ENCODE data around the gene MTCL3.

The MTCL3 gene

DNA sequence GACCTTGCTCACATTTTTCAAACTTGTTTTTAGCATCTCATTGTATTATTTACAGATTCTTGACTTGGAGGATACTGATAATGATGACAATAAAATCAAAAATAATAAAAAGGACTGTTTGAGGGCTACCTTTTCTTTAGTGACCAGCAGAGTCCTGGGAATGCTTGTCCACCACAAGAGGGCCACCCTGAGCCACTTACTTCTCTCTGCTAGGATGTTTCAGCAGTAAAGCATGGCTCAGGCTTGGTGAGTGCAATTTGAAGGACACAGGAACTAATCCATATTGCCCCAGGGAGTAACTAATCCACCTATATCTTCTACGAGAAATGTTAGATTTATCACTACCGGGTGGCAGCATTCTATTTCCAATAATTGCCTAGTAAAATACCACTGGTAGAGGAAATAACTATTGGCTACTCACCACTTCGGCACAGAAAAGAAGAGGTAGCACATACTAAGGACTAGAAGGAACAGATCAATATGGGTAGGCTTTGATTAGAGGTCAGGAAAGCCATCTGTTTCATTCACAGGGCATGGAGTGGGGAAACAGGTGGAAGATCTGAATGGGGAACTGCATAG, 54.2 kb downstream of the MTCL3 start:
- DNase-seq (ENCODE audit: low read depth in 2 of 2): peak; percentile 83 to 84
- no peak overlapping the region for H3K4me3 ChIP-seq (replicated peaks in 1 of 2; ENCODE audit: low read depth in 2 of 2, low read length in 2 of 2)

DNA sequence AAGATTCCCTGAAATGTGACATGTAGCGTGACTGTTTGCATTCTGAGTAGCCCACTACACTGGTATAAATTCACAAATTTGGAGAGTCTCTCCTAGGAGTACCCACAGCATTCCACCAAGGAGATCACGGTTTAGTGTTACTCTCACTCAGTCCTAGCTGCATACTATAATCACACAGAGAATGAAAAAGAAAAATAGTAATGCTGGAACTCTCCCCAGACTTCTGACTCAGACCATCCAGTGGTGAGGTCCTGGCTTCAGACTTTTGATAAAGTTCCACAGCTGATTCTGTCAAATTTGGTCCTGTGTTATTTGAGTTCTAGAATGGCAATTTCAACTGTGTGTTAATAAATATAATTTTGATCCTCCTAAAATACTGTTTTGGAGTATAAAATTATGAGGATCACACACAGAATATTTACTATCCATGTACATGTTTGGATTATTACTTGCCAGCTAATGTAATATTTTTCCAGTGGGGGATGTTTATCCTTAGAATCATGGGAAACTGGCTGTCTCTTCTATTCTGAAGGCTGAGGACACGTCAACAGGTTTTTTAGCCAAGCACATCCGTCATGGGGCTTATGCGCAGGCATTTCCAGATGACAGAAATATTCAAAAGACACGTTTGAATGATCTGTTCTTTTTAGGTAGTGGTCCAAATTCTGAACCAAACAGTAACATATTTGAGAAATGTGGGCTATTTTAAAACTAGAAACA, 54.8 kb downstream of the MTCL3 start:
- TF ChIP-seq, protein P1, sequence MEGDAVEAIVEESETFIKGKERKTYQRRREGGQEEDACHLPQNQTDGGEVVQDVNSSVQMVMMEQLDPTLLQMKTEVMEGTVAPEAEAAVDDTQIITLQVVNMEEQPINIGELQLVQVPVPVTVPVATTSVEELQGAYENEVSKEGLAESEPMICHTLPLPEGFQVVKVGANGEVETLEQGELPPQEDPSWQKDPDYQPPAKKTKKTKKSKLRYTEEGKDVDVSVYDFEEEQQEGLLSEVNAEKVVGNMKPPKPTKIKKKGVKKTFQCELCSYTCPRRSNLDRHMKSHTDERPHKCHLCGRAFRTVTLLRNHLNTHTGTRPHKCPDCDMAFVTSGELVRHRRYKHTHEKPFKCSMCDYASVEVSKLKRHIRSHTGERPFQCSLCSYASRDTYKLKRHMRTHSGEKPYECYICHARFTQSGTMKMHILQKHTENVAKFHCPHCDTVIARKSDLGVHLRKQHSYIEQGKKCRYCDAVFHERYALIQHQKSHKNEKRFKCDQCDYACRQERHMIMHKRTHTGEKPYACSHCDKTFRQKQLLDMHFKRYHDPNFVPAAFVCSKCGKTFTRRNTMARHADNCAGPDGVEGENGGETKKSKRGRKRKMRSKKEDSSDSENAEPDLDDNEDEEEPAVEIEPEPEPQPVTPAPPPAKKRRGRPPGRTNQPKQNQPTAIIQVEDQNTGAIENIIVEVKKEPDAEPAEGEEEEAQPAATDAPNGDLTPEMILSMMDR (IDR thresholded peaks at IDR 0.05; ENCODE audit: low read depth, low read length): no peak
- peak; percentile 76 to 82 for DNase-seq (ENCODE audit: low read depth in 2 of 2)
- H3K4me3 ChIP-seq (replicated peaks in 1 of 2; ENCODE audit: low read depth in 2 of 2, low read length in 2 of 2): no peak overlapping the region

More for the DNA sequence above, 54.2 kb downstream of the MTCL3 start:
- TF ChIP-seq, protein P1 (IDR thresholded peaks at IDR 0.05; ENCODE audit: low read depth, low read length): peak; percentile 91

- H3K4me3 ChIP-seq (replicated peaks in 1 of 2; ENCODE audit: low read depth in 2 of 2, low read length in 2 of 2): no peak overlapping the region
- TF ChIP-seq, protein P1 (IDR thresholded peaks at IDR 0.05; ENCODE audit: low read depth, low read length): no peak
- DNase-seq (ENCODE audit: low read depth in 2 of 2): peak; percentile 29 to 62
These were observed 56.1 kb downstream of the MTCL3 start for GRCh38 chr6:127463056-127463455.

DNA sequence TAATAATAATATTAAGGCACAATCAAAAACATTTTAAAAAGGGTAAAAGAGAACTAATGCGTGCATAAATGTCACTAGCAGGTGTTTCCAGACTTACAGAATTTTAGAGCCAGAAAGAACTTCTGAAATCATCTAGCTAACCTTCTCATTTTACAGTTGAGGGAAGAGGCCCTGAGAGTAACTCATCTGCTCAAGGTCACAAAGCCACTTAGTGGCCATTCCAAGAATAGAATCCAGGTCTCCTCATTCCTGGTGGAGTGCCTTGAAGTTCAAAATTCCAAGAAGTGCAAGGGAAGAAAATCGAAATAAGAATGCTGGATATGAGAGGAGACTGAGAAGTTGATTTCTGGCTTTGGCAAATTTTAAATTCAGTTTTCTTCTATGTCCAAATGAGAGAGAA, 56.8 kb downstream of the MTCL3 start:
- TF ChIP-seq, protein P1 (IDR thresholded peaks at IDR 0.05; ENCODE audit: low read depth, low read length): no peak
- H3K4me3 ChIP-seq (replicated peaks in 1 of 2; ENCODE audit: low read depth in 2 of 2, low read length in 2 of 2): no peak overlapping the region
- DNase-seq (ENCODE audit: low read depth in 2 of 2): no peak

DNA sequence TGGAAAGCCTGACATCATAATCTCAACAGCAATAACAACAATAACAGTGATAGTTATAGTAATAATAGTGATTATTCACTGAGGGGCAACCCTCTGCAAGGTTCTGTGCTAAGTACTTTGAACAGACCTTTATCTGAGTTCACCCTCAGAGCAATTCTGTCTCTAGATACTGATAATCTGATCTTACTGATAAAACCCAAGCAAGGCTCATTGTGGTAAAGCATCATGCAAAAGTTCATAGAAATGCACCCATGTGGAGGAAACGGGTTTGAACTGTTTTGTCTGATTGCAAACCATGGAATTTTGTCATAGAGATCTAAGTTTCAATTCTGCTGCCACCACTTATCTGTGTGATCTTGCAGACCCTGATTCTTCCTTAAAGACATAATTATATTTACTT, 58.7 kb downstream of the MTCL3 start:
- H3K4me3 ChIP-seq (replicated peaks in 1 of 2; ENCODE audit: low read depth in 2 of 2, low read length in 2 of 2): no peak overlapping the region
- TF ChIP-seq, protein P1 (IDR thresholded peaks at IDR 0.05; ENCODE audit: low read depth, low read length): no peak
- DNase-seq (ENCODE audit: low read depth in 2 of 2): no peak

- peak within 1 kb of the TSS in 1 of 2 donors; percentile 36 for H3K4me3 ChIP-seq (replicated peaks in 1 of 2; ENCODE audit: low read depth in 2 of 2, low read length in 2 of 2)
- TF ChIP-seq, protein P1 (IDR thresholded peaks at IDR 0.05; ENCODE audit: low read depth, low read length): no peak
- DNase-seq (ENCODE audit: low read depth in 2 of 2): peak; percentile 77 to 78
These were observed 59.9 kb downstream of the MTCL3 start, which contains the start of gene KIAA0408 for GRCh38 chr6:127459231-127459641. Gene KIAA0408 (minus strand): TSS chr6:127459389. CDS start chr6:127453981, 5,408 bp downstream.

Measured in cardiac fibroblast (primary cell).